GM21360 (cell line): ENCODE data around the gene NPR2.

Source experiments
- ATAC-seq: cut with Tn5 transposase; IDR thresholded peaks from one replicate; pipeline ENCODE4 v1.9.1; 2021; ENCODE audit warnings: mild to moderate bottlenecking, moderate library complexity; ENCODE audit not compliant: unreplicated experiment

The NPR2 gene

GRCh38 chr9:35763181-35763580 lies 28.2 kb upstream of the NPR2 start:
- no peak for ATAC-seq

- ATAC-seq: no peak
Observed at GRCh38 chr9:35763803-35764202, 27.6 kb upstream of the NPR2 start.

GRCh38 chr9:35766997-35767396 lies 24.4 kb upstream of the NPR2 start:
- no peak for ATAC-seq

- no peak for ATAC-seq
Observed at GRCh38 chr9:35767458-35767857, 23.9 kb upstream of the NPR2 start.

GRCh38 chr9:35769763-35770162 lies 21.6 kb upstream of the NPR2 start:
- ATAC-seq: no peak

GRCh38 chr9:35771075-35771433 lies 20.3 kb upstream of the NPR2 start:
- ATAC-seq: no peak

GRCh38 chr9:35771534-35771933 lies 19.9 kb upstream of the NPR2 start:
- ATAC-seq: no peak

GRCh38 chr9:35771943-35772342 lies 19.4 kb upstream of the NPR2 start:
- ATAC-seq: no peak

GRCh38 chr9:35774907-35775635 lies 16.3 kb upstream of the NPR2 start:
- no peak for ATAC-seq

GRCh38 chr9:35776018-35776417 lies 15.4 kb upstream of the NPR2 start:
- no peak for ATAC-seq

GRCh38 chr9:35778496-35778895 lies 12.9 kb upstream of the NPR2 start:
- no peak for ATAC-seq

GRCh38 chr9:35781066-35781465 lies 10.3 kb upstream of the NPR2 start:
- ATAC-seq: no peak

GRCh38 chr9:35783418-35783817 lies 8.0 kb upstream of the NPR2 start:
- ATAC-seq: no peak

- ATAC-seq: no peak
Observed at GRCh38 chr9:35789541-35789940, 1.9 kb upstream of the NPR2 start.

- ATAC-seq: no peak
Observed at GRCh38 chr9:35790025-35790384, 1.4 kb upstream of the NPR2 start.

- no peak for ATAC-seq
Observed at GRCh38 chr9:35790385-35791296, 750 bp upstream of the NPR2 start.

GRCh38 chr9:35792024-35792813 lies 828 bp downstream of the NPR2 start:
- no peak for ATAC-seq

GRCh38 chr9:35792826-35793225 lies 1.4 kb downstream of the NPR2 start:
- ATAC-seq: no peak

- ATAC-seq: no peak
Observed at GRCh38 chr9:35793461-35793860, 2.1 kb downstream of the NPR2 start.

- ATAC-seq: no peak
Observed at GRCh38 chr9:35795695-35796094, 4.3 kb downstream of the NPR2 start.

- no peak for ATAC-seq
Observed at GRCh38 chr9:35797311-35798109, 6.1 kb downstream of the NPR2 start.
